Testis (tissue), 3 donors: Measurements from ENCODE around the gene PLCB1. TPM values are rescaled to one million over a fixed set of nuclear protein-coding genes. Genes with fewer than 3 reads are reported as not detected.

Experiments
- DNase-seq: peaks from one replicate; pipeline ENCODE4 v3.0.0-alpha.2; 2019
- H3K27ac ChIP-seq, 2 donors: fragments of 200-600 bp; sonication (generic); one replicate each; pipeline ENCODE4 v1.5.1; 2019
- H3K27me3 ChIP-seq: fragments of 200-600 bp; sonication (generic); one replicate; pipeline ENCODE4 v1.5.1; 2019
- H3K36me3 ChIP-seq: fragments of 200-600 bp; sonication (generic); one replicate; pipeline ENCODE4 v1.5.1; 2017; ENCODE audit warnings: low read depth; ENCODE audit errors: missing control alignments
- H3K4me1 ChIP-seq: fragments of 200-600 bp; sonication (generic); one replicate; pipeline ENCODE4 v1.5.1; 2019
- H3K4me3 ChIP-seq, 2 donors: fragments of 200-600 bp; sonication (generic); one replicate each; pipeline ENCODE4 v1.5.1; 2017 to 2019
- H3K9me3 ChIP-seq: fragments of 200-600 bp; sonication (generic); one replicate; pipeline ENCODE4 v1.5.1; 2017
- POLR2A ChIP-seq: fragments of 450-650 bp; IDR thresholded peaks from one replicate; pipeline ENCODE4 v1.6.1; 2017; ENCODE audit warnings: antibody characterized with exemption, mild to moderate bottlenecking, moderate library complexity
- WGBS, 2 donors: methylation state at CpG; one replicate each; pipeline ENCODE4 v1.1.5; 2018; 5-methylcytosine and 5-hydroxymethylcytosine counted together
- intact Hi-C: fragments of 100-400 bp; cut with DNase I; formaldehyde crosslinking; loops from one replicate; pipeline ENCODE4 v1.15.1; 2023; ENCODE audit warnings: low total_unique reads
- polyA plus RNA-seq: library from polyadenylated mRNA; stranded (reverse); fragments of 350-450 nt; fragmentation: Illumina TruSeq; extraction: RNeasy Lipid Tissue Mini Kit (QIAGEN cat#74804); gene quantifications from one replicate; pipeline ENCODE4 v1.2.3, GENCODE V29; 2014; ENCODE audit warnings: low read depth, low replicate concordance; ENCODE audit not compliant: insufficient read depth
- total RNA-seq, 2 donors: library from RNA; depleted of rRNA; stranded (reverse); fragments of >200 nt; gene quantifications; one replicate each; pipeline ENCODE4 v1.2.3, GENCODE V29; 2016
- TF ChIP-seq, protein P1 (sequence below), 3 experiments: fragments of 450-650 bp in 2 of 3; fragments of 200-600 bp in 1 of 3; sonication (generic) in 1 of 3; IDR thresholded peaks; one replicate each; pipeline ENCODE4 v1.5.1; 2016 to 2019; ENCODE audit warnings: antibody characterized with exemption in 3 of 3, mild to moderate bottlenecking in 2 of 3, moderate library complexity in 1 of 3

PLCB1 gene
- total and polyA plus RNA-seq, 3 donors from 2014 or later, result 3.1 to 9.8 (median 8.2) TPM

- TF ChIP-seq, protein P1, sequence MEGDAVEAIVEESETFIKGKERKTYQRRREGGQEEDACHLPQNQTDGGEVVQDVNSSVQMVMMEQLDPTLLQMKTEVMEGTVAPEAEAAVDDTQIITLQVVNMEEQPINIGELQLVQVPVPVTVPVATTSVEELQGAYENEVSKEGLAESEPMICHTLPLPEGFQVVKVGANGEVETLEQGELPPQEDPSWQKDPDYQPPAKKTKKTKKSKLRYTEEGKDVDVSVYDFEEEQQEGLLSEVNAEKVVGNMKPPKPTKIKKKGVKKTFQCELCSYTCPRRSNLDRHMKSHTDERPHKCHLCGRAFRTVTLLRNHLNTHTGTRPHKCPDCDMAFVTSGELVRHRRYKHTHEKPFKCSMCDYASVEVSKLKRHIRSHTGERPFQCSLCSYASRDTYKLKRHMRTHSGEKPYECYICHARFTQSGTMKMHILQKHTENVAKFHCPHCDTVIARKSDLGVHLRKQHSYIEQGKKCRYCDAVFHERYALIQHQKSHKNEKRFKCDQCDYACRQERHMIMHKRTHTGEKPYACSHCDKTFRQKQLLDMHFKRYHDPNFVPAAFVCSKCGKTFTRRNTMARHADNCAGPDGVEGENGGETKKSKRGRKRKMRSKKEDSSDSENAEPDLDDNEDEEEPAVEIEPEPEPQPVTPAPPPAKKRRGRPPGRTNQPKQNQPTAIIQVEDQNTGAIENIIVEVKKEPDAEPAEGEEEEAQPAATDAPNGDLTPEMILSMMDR (IDR thresholded peaks at IDR 0.05), result no peak
- TF ChIP-seq POLR2A, result no peak
- Histone ChIP-seq H3K27ac (no peak overlapping the region), H3K4me1 (no peaks in the 10 kb centered on the region), H3K27me3 (no peaks in the 10 kb centered on the region), H3K36me3 (no peaks in the 10 kb centered on the region), H3K4me3 (no peak overlapping the region), H3K9me3 (no peaks in the 10 kb centered on the region)
- intact Hi-C loops, result no loop called here
- DNase-seq, result no peak
- WGBS, 2 donors, result 94 to 96% methylated on average over 2 of the region's 2 CpGs
These were observed 221.4 kb downstream of the PLCB1 start for GRCh38 chr20:8353512-8353911.

DNA sequence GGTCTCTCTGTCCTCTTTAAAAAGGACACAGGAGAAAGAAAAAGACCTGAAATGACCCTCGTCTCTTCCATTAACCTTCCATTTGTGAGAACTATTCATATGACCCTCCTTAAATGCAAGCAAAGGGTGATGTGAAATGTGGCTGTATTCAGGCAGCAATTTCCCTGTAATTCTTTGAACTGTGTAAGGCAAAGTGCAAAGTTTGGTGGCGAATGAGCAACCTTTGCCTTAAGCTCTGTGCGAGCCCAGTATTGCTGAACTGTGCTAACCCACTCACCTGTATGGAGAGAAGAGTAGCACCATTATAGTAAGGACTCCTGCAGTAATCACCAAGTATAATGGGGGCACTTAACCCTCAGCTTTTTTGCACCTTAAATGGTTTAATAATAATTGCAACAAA is 223.4 kb downstream of the PLCB1 start:
- no peak for DNase-seq
- Histone ChIP-seq H3K27ac (no peak overlapping the region), H3K4me1 (no peaks in the 10 kb centered on the region), H3K27me3 (no peaks in the 10 kb centered on the region), H3K4me3 (no peak overlapping the region), H3K36me3 (no peaks in the 10 kb centered on the region), H3K9me3 (no peaks in the 10 kb centered on the region)
- TF ChIP-seq POLR2A, result no peak
- TF ChIP-seq, protein P1 (IDR thresholded peaks at IDR 0.05), result no peak
- intact Hi-C loops, result no loop called here
- WGBS, 2 donors, result 85 to 91% methylated on average over 3 of the region's 3 CpGs

DNA sequence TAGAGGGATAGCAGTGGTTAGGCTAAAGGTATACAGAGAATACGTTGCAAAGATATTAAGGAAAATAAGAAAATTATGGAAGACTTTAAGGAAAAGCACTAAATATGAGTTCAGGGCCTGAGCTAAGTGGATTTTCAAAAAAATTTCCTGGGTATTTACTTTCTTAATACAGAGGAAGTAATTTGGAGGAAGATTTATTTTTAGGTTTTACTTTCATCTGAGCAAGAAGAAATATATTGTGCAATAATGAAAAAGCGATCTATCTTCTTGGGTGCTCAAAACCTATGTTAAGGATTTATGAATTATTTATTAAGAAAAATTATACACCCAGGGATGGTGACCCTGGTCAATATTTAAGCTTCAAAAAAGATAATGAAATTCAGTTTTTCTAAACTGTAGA is 224.7 kb downstream of the PLCB1 start:
- intact Hi-C loops, result no loop called here
- Histone ChIP-seq H3K27me3 (no peaks in the 10 kb centered on the region), H3K4me1 (no peaks in the 10 kb centered on the region), H3K36me3 (no peaks in the 10 kb centered on the region), H3K9me3 (no peaks in the 10 kb centered on the region), H3K27ac (no peak overlapping the region), H3K4me3 (no peak overlapping the region)
- 81 to 84% methylated on average over 2 of the region's 2 CpGs for WGBS, 2 donors
- TF ChIP-seq POLR2A, result no peak
- TF ChIP-seq, protein P1 (IDR thresholded peaks at IDR 0.05), result no peak
- no peak for DNase-seq

DNA sequence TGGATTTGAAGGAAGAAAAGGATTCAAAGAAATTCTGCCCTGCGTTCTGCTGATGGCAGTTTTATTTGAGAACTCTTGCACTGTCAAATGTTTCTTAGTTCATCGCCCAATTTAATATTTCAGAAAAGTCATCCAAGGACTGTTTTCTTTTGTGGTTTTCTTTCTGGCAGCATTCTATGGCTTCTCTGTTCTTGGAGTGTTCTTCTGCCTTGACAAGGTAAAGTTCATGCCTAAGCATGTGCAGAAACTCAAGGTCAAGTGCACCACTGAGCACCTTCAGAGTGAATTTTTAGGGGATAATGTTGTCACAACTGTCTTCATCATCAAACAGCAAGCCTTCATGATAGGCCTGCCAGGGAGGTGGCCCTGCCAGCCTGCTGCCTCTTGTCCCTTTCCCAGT is 225.6 kb downstream of the PLCB1 start:
- no peak for TF ChIP-seq POLR2A
- TF ChIP-seq, protein P1 (IDR thresholded peaks at IDR 0.05), result no peak
- no peaks in the 10 kb centered on the region for H3K9me3 ChIP-seq
- 64 to 79% methylated on average over 2 of the region's 2 CpGs for WGBS, 2 donors
- H3K36me3 ChIP-seq, result no peaks in the 10 kb centered on the region
- no peak for DNase-seq
- no peaks in the 10 kb centered on the region for H3K27me3 ChIP-seq
- no peaks in the 10 kb centered on the region for H3K4me1 ChIP-seq
- H3K4me3 ChIP-seq, result no peak overlapping the region
- intact Hi-C loops, result no loop called here
- no peak overlapping the region for H3K27ac ChIP-seq

DNA sequence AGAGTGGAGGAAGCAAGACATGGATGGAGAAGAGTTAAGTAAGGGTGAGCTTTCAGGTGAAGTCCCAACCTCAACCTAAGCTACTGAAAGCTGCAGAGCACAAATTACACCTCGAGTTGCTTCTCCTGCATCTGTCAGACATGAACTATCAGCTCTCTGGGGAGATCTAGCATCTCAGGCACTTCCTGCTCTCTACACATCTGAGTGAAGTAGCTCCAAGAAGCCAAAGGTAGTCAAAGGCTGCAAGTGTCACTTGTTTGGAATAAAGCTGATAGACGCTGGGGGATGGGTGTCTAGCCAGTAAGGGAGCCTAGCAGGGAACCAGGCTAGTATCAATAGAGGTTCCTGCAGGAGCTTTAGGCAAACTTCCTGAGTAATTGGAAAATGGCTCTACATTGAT is 228.0 kb downstream of the PLCB1 start:
- Histone ChIP-seq H3K36me3 (no peaks in the 10 kb centered on the region), H3K27ac (no peak overlapping the region), H3K27me3 (no peaks in the 10 kb centered on the region), H3K9me3 (no peaks in the 10 kb centered on the region), H3K4me3 (no peak overlapping the region), H3K4me1 (no peaks in the 10 kb centered on the region)
- intact Hi-C loops, result no loop called here
- DNase-seq, result no peak
- WGBS, 2 donors, result 78 to 87% methylated on average over 2 of the region's 2 CpGs
- no peak for TF ChIP-seq POLR2A
- TF ChIP-seq, protein P1 (IDR thresholded peaks at IDR 0.05), result no peak
